ENCODE data around the gene S100A12. TPM values are rescaled to one million over a fixed set of nuclear protein-coding genes. Genes with fewer than 3 reads are reported as not detected.
A peak's percentile ranks its signal among the peaks of the same experiment; 100 is the strongest.

S100A12 gene
- total RNA-seq, 1 experiment from 2014 or later = not detected

GRCh38 chr1:153362187-153362775 lies 13.1 kb downstream of the S100A12 start:
- intact Hi-C loops (cut with micrococcal nuclease; ENCODE audit: unreplicated experiment) = no loop called here
- Histone ChIP-seq H3K9me2 (ENCODE audit: insufficient read depth) (no peaks in the 10 kb centered on the region), H3K36me3 (ENCODE audit: low read depth) (peaks cover 19% of the 10 kb centered on the region), H4K20me1 (ENCODE audit: insufficient read depth) (no peaks in the 10 kb centered on the region), H3K4me3 (no peak overlapping the region), H3K27me3 (ENCODE audit: insufficient read depth, low read depth) (no peaks in the 10 kb centered on the region), H3K9me3 (ENCODE audit: insufficient read depth, low read depth) (no peaks in the 10 kb centered on the region), H3K27ac (peak overlapping the region; percentile 42; the same call in 1 of the 2 replicates), H3K79me2 (ENCODE audit: low read depth) (peaks cover 25% of the 10 kb centered on the region), H3K4me1 (replicated peaks; ENCODE audit: insufficient read depth) (peaks cover 80% of the 10 kb centered on the region), H2AFZ (no peak overlapping the region), H3K4me2 (peak overlapping the region; percentile 71; the same call in 1 of the 2 replicates), H3F3A (ENCODE audit: insufficient read depth, low read depth) (peaks cover 83% of the 10 kb centered on the region)
- ChIA-PET POLR2A (ENCODE audit: unreplicated experiment) (no interaction called here), CTCF (interaction anchor here (0.7 kb wide), 1 partner anchor 1249 kb away, joined by 3 read pairs; no protein-coding TSS in a partner anchor)
- no peak for TF ChIP-seq EZH2 (IDR thresholded peaks at IDR 0.05; ENCODE audit: low read depth)
- no peak for TF ChIP-seq CTCF (conservative IDR thresholded peaks at IDR 0.05)
- no TSS peak for BruUV-seq (replicated peaks)
- DNase-seq = no peak

GRCh38 chr1:153361480-153362109 lies 13.8 kb downstream of the S100A12 start:
- Histone ChIP-seq H3K4me3 (no peak overlapping the region), H3K4me1 (replicated peaks; ENCODE audit: insufficient read depth) (peaks cover 81% of the 10 kb centered on the region), H3F3A (ENCODE audit: insufficient read depth, low read depth) (peaks cover 89% of the 10 kb centered on the region), H3K9me2 (ENCODE audit: insufficient read depth) (no peaks in the 10 kb centered on the region), H4K20me1 (ENCODE audit: insufficient read depth) (no peaks in the 10 kb centered on the region), H3K79me2 (ENCODE audit: low read depth) (peaks cover 25% of the 10 kb centered on the region), H3K36me3 (ENCODE audit: low read depth) (peaks cover 19% of the 10 kb centered on the region), H3K9me3 (ENCODE audit: insufficient read depth, low read depth) (no peaks in the 10 kb centered on the region), H2AFZ (no peak overlapping the region), H3K4me2 (peak overlapping the region; percentile 97; the same call in 1 of the 2 replicates), H3K27me3 (ENCODE audit: insufficient read depth, low read depth) (no peaks in the 10 kb centered on the region), H3K27ac (peak overlapping the region; percentile 42)
- TF ChIP-seq EZH2 (IDR thresholded peaks at IDR 0.05; ENCODE audit: low read depth) (no peak), CTCF (conservative IDR thresholded peaks at IDR 0.05) (no peak)
- intact Hi-C loops (cut with micrococcal nuclease; ENCODE audit: unreplicated experiment) = no loop called here
- ChIA-PET CTCF (no interaction called here), POLR2A (ENCODE audit: unreplicated experiment) (no interaction called here)
- DNase-seq = no peak
- no TSS peak for BruUV-seq (replicated peaks)

GRCh38 chr1:153360592-153361479 lies 14.6 kb downstream of the S100A12 start:
- intact Hi-C loops (cut with micrococcal nuclease; ENCODE audit: unreplicated experiment) = no loop called here
- peak in 1 of 2 experiments; percentile 35 for DNase-seq
- Histone ChIP-seq H4K20me1 (ENCODE audit: insufficient read depth) (no peaks in the 10 kb centered on the region), H3K4me2 (peak overlapping the region; percentile 97), H3K79me2 (ENCODE audit: low read depth) (peaks cover 25% of the 10 kb centered on the region), H3K36me3 (ENCODE audit: low read depth) (peaks cover 19% of the 10 kb centered on the region), H3K27ac (peak overlapping the region; percentile 42), H3K9me2 (ENCODE audit: insufficient read depth) (no peaks in the 10 kb centered on the region), H3K9me3 (ENCODE audit: insufficient read depth, low read depth) (peaks cover under 1% of the 10 kb centered on the region; the same call in 1 of the 2 replicates), H2AFZ (no peak overlapping the region), H3F3A (ENCODE audit: insufficient read depth, low read depth) (peaks cover 94% of the 10 kb centered on the region), H3K4me3 (no peak overlapping the region), H3K4me1 (replicated peaks; ENCODE audit: insufficient read depth) (peaks cover 81% of the 10 kb centered on the region), H3K27me3 (ENCODE audit: insufficient read depth, low read depth) (no peaks in the 10 kb centered on the region)
- BruUV-seq (replicated peaks) = no TSS peak
- TF ChIP-seq CTCF (conservative IDR thresholded peaks at IDR 0.05) (no peak), EZH2 (IDR thresholded peaks at IDR 0.05; ENCODE audit: low read depth) (no peak)
- ChIA-PET POLR2A (ENCODE audit: unreplicated experiment) (no interaction called here), CTCF (no interaction called here)
